ENCODE data around the gene MXRA8.

The MXRA8 gene

GRCh38 chr1:1365875-1366698, 7.7 kb upstream of the MXRA8 start:
- no peak for DNase-seq

GRCh38 chr1:1364266-1364665, 5.9 kb upstream of the MXRA8 start:
- no peak for DNase-seq

GRCh38 chr1:1361982-1362423, 3.6 kb upstream of the MXRA8 start:
- DNase-seq = no peak

- no peak for DNase-seq
Measured at GRCh38 chr1:1361233-1361981, 3.1 kb upstream of the MXRA8 start.

- DNase-seq = no peak
Measured at GRCh38 chr1:1360506-1361169, 2.3 kb upstream of the MXRA8 start.

- no peak for DNase-seq
Measured at GRCh38 chr1:1359664-1360468, 1.5 kb upstream of the MXRA8 start.

GRCh38 chr1:1359308-1359663, 931 bp upstream of the MXRA8 start:
- no peak for DNase-seq

- DNase-seq = no peak
Measured at GRCh38 chr1:1357871-1358432, 403 bp downstream of the MXRA8 start.

GRCh38 chr1:1356796-1357401, 1.5 kb downstream of the MXRA8 start:
- DNase-seq = no peak

GRCh38 chr1:1356166-1356795, 2.1 kb downstream of the MXRA8 start:
- DNase-seq = no peak

- DNase-seq = no peak
Measured at GRCh38 chr1:1355416-1355815, 2.9 kb downstream of the MXRA8 start.

- no peak for DNase-seq
Measured at GRCh38 chr1:1354271-1355247, 3.8 kb downstream of the MXRA8 start.

GRCh38 chr1:1353389-1354151, 4.8 kb downstream of the MXRA8 start:
- no peak for DNase-seq

- DNase-seq = no peak
Measured at GRCh38 chr1:1352786-1353388, 5.5 kb downstream of the MXRA8 start.

GRCh38 chr1:1351511-1352427, 6.6 kb downstream of the MXRA8 start:
- no peak for DNase-seq

- DNase-seq = peak; percentile 48
Measured at GRCh38 chr1:1349256-1350012, 8.9 kb downstream of the MXRA8 start, which contains the start of gene DVL1. DVL1 (minus strand) TSS chr1:1349418; CDS start chr1:1349065, 353 bp downstream.

Data from GDM1 (cell line).